Chondrocyte (in vitro differentiated cells): ENCODE results near the gene UPF1. TPM values are rescaled to one million over a fixed set of nuclear protein-coding genes. Genes with fewer than 3 reads are reported as not detected.

Experiments
- DNase-seq: peaks from one replicate; pipeline ENCODE4 v3.0.0; 2021; ENCODE audit warnings: mixed read lengths, low spot score
- H3K27ac Mint-ChIP-seq: one replicate; pipeline ENCODE4 v1.8.0; 2021; ENCODE audit warnings: mild to moderate bottlenecking, moderate library complexity, mixed read lengths; ENCODE audit not compliant: unreplicated experiment
- H3K27me3 Mint-ChIP-seq: 2 replicates; pipeline ENCODE4 v1.8.0; 2021; ENCODE audit warnings: low read depth, mixed read lengths
- H3K36me3 Mint-ChIP-seq: 2 replicates; pipeline ENCODE4 v1.8.0; 2021; ENCODE audit warnings: low read depth, mixed read lengths
- H3K4me1 Mint-ChIP-seq: 2 replicates; pipeline ENCODE4 v1.8.0; 2021; ENCODE audit warnings: low read depth, mild to moderate bottlenecking, mixed read lengths
- H3K4me3 Mint-ChIP-seq: one replicate; pipeline ENCODE4 v1.8.0; 2021; ENCODE audit warnings: mild to moderate bottlenecking, moderate library complexity, mixed read lengths; ENCODE audit not compliant: unreplicated experiment
- H3K9me3 Mint-ChIP-seq: 2 replicates; pipeline ENCODE4 v1.8.0; 2021; ENCODE audit warnings: low read depth, mixed read lengths
- total RNA-seq: library from RNA; stranded (reverse); gene quantifications from 3 replicates; pipeline ENCODE4 v1.2.1, GENCODE V29; 2021
- TF ChIP-seq, protein P1 (sequence below): fragments of 200-600 bp; sonication (generic); IDR thresholded peaks from 2 replicates; pipeline ENCODE4 v1.5.0; 2021; ENCODE audit warnings: antibody characterized with exemption, mild to moderate bottlenecking, moderate library complexity

Gene UPF1
- total RNA-seq, 1 donor from 2014 or later: 40.4 TPM

DNA sequence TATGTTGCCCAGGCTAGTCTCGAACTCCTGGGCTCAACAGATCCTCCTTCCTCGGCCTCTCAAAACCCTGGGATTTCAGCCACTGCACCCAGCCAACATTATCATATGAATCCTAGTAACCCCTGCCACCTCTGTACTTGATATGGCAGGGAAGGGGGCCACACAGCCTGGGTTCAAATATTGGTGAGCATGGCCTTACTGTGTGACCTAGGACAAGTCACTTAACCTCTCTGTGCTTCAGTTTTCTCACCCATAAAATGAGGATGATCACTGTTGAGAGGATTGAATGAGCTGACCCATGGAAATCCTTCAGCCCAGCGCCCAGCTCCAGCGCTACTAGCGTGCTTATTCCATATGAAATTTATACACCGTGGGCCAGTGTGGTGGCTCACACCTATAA is 37.1 kb upstream of the UPF1 start:
- Mint-ChIP-seq H3K27me3 (peaks cover 18% of the 10 kb centered on the region), H3K4me3 (no peak overlapping the region), H3K27ac (no peak overlapping the region), H3K9me3 (no peaks in the 10 kb centered on the region), H3K36me3 (peaks cover 3% of the 10 kb centered on the region), H3K4me1 (peaks cover 19% of the 10 kb centered on the region)
- DNase-seq: no peak
- TF ChIP-seq, protein P1, sequence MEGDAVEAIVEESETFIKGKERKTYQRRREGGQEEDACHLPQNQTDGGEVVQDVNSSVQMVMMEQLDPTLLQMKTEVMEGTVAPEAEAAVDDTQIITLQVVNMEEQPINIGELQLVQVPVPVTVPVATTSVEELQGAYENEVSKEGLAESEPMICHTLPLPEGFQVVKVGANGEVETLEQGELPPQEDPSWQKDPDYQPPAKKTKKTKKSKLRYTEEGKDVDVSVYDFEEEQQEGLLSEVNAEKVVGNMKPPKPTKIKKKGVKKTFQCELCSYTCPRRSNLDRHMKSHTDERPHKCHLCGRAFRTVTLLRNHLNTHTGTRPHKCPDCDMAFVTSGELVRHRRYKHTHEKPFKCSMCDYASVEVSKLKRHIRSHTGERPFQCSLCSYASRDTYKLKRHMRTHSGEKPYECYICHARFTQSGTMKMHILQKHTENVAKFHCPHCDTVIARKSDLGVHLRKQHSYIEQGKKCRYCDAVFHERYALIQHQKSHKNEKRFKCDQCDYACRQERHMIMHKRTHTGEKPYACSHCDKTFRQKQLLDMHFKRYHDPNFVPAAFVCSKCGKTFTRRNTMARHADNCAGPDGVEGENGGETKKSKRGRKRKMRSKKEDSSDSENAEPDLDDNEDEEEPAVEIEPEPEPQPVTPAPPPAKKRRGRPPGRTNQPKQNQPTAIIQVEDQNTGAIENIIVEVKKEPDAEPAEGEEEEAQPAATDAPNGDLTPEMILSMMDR: no peak

DNA sequence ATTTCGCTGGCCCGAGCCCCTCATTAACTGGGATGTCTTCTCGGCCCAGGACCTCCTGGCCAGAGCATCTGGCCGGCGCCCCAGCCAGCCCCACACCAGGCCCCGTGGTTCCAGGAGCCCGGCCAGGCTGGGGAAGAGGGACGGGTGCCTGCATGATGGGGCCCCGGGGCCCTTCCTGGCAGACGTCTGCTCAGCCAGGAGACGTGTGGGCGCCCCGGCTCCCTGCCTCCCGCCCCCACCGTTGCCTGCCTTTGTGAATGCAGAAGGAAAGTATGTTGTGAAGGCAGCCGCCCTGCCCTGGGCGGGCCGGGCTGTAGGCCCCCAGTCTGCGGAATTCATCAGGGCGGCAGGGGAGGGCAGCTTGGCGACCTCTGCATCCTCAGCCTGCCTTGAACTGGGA is 36.2 kb upstream of the UPF1 start:
- H3K36me3 Mint-ChIP-seq: no peaks in the 10 kb centered on the region
- peaks cover 12% of the 10 kb centered on the region for H3K27me3 Mint-ChIP-seq
- DNase-seq: no peak

GRCh38 chr19:18796239-18796638 is 35.5 kb upstream of the UPF1 start:
- Mint-ChIP-seq H3K4me3 (no peak overlapping the region), H3K27ac (no peak overlapping the region), H3K36me3 (no peaks in the 10 kb centered on the region), H3K4me1 (peaks cover 9% of the 10 kb centered on the region), H3K9me3 (no peaks in the 10 kb centered on the region), H3K27me3 (peaks cover 7% of the 10 kb centered on the region)
- TF ChIP-seq, protein P1: no peak
- DNase-seq: no peak

More for the DNA sequence above, 36.2 kb upstream of the UPF1 start:
- no peak overlapping the region for H3K4me3 Mint-ChIP-seq
- H3K9me3 Mint-ChIP-seq: no peaks in the 10 kb centered on the region
- TF ChIP-seq, protein P1: no peak
- H3K27ac Mint-ChIP-seq: no peak overlapping the region
- H3K4me1 Mint-ChIP-seq: peaks cover 12% of the 10 kb centered on the region

DNA sequence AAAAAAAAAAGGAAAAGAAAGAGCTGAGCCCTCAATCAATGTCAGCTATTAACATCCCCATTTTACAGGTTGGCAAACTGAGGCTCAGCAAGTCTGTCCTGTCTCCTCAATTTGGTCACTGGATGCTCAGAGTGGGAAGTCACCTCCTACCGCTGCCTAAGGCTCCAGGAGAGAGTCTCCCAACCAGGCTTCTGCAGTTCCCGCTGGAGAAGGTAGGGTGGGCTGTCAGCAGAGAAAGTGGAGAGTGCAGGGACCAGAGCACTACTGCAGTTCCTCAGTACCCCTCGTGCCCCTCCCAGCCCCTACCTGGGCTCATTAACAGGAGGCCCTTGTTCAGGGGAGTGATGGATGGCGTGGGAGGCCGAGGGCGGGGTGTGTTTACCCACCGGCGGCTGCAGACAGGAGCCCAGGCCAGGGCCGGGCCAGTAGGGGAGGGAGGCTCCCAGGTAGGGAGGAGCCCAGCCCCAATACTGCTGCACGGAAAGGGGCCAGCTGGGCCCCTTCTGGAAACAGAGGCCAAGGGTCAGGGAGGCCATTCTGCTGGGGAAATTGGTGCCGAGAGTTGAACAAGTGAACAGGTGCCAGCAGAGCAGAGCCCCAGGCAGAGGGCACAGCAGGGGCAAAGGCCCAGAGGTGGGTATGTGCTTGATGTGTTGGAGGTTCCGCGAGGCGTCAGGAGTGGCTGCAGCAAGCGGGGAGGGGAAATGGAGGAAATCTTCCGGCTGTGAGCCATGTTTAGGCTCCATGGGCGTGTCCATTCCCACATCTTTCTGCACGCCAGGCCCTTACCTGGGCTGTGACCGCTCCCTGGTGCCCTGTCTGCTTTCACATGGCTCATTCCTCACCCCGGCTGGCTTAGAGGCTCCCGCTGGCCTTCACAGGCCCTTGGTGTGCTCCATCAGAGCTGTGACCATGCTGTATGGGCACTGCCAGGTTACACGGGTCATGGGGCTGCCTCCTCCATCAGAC is 33.1 kb upstream of the UPF1 start:
- TF ChIP-seq, protein P1: peak; percentile 33
- Mint-ChIP-seq H3K4me3 (no peak overlapping the region), H3K27me3 (peaks cover 4% of the 10 kb centered on the region), H3K36me3 (no peaks in the 10 kb centered on the region), H3K27ac (no peak overlapping the region), H3K4me1 (peaks cover 9% of the 10 kb centered on the region), H3K9me3 (no peaks in the 10 kb centered on the region)
- DNase-seq: no peak

- Mint-ChIP-seq H3K27ac (no peak overlapping the region), H3K27me3 (peaks cover 4% of the 10 kb centered on the region), H3K9me3 (no peaks in the 10 kb centered on the region), H3K36me3 (no peaks in the 10 kb centered on the region), H3K4me1 (peaks cover 9% of the 10 kb centered on the region), H3K4me3 (no peak overlapping the region)
- TF ChIP-seq, protein P1: no peak
- no peak for DNase-seq
These were observed 32.3 kb upstream of the UPF1 start for GRCh38 chr19:18799389-18799970.
